ENCODE measurements around the gene SLC22A14.
"Not testable (repeated sequence)": the region's sequence is repeated elsewhere in the genome, so short reads cannot be mapped to it uniquely, and the experiment has no call there.

The SLC22A14 gene

DNA sequence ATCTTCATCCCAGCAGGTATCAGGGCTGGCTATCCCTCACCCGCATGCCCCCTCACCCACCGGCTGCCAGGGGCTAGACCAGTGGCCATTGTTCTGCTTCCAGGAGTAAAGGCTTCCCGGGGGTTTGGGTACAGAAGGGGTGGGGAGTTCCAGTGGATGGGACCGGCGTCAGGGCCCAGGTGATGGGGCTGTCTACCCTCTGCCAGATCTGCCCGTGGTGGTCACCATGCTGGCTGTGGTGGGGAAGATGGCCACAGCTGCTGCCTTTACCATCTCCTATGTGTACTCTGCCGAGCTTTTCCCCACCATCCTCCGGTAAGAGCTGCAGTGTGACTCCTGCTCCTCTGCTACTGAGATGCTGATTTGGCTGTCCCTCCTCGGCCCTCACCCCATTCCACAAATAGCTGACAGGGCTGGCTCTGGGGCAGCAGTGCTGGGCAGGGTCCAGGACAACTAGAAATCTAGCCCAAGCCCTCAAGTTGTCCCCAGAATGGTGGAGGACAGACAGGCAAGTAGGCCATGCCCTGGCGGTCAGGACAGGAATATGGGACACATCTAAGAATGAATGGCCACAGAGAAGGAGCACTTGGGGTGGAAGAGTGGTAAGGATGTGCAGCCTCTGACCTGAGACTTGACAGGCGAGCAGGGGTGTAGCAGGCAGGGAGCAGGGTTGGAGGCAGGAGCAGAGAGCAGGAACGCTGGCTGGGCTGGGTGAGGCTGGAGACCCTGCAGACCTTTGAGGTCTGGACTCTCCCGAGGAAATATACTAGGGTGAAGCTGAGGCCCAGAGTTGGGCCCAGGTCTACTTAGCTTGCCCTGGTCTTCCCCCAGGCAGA, 5.8 kb upstream of the SLC22A14 start:
- Histone ChIP-seq H3K9ac (ENCODE audit: insufficient read length) (no peak overlapping the region), H3K4me3 (no peak overlapping the region), H3K36me3 (ENCODE audit: insufficient read depth, low read length) (no peaks in the 10 kb centered on the region), H3K27ac (no peak overlapping the region), H3K9me3 (ENCODE audit: low read depth, low read length) (no peaks in the 10 kb centered on the region)
- no peak for TF ChIP-seq EZH2 (IDR thresholded peaks at IDR 0.05)
- no peak for TF ChIP-seq FOXP2 (optimal IDR thresholded peaks at IDR 0.05; ENCODE audit: control extremely low read depth, extremely low read length, insufficient read depth)
- no peak for TF ChIP-seq POLR2AphosphoS5 (IDR thresholded peaks at IDR 0.05; ENCODE audit: borderline replicate concordance, low read depth, low read length)
- no peak for DNase-seq (ENCODE audit: low read depth, low spot score)

DNA sequence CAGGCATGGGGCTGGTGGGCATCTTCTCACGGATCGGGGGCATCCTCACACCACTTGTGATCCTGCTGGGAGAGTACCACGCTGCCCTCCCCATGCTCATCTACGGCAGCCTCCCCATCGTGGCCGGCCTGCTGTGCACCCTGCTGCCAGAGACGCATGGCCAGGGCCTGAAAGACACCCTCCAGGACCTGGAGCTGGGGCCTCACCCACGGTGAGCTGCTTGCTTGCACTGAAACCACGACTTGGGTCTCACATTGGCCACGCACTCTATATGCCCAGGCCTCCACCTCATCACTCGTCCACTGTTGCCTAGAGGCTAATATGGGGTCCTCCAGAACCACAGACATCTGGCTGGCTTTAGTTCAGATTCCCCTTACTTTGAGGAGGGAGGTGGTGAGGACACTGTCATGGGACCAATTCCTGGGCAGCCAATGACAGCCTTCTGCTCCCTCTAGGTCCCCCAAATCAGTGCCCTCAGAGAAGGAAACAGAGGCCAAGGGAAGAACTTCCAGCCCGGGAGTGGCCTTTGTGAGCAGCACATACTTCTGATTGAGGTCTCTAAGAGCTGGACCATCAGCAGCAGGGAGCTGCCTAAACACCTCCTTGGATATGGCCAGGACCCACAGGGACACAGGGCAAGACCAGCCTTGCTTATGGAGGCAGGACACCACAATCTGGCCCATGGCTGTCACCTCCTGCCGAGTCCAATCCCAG, 5.0 kb upstream of the SLC22A14 start:
- DNase-seq (ENCODE audit: low read depth, low spot score): no peak
- Histone ChIP-seq H3K4me3 (no peak overlapping the region), H3K27ac (no peak overlapping the region), H3K36me3 (ENCODE audit: insufficient read depth, low read length) (no peaks in the 10 kb centered on the region), H3K9me3 (ENCODE audit: low read depth, low read length) (no peaks in the 10 kb centered on the region), H3K9ac (ENCODE audit: insufficient read length) (no peak overlapping the region)
- no peak for TF ChIP-seq EZH2 (IDR thresholded peaks at IDR 0.05)
- no peak for TF ChIP-seq FOXP2 (optimal IDR thresholded peaks at IDR 0.05; ENCODE audit: control extremely low read depth, extremely low read length, insufficient read depth)
- no peak for TF ChIP-seq POLR2AphosphoS5 (IDR thresholded peaks at IDR 0.05; ENCODE audit: borderline replicate concordance, low read depth, low read length)

DNA sequence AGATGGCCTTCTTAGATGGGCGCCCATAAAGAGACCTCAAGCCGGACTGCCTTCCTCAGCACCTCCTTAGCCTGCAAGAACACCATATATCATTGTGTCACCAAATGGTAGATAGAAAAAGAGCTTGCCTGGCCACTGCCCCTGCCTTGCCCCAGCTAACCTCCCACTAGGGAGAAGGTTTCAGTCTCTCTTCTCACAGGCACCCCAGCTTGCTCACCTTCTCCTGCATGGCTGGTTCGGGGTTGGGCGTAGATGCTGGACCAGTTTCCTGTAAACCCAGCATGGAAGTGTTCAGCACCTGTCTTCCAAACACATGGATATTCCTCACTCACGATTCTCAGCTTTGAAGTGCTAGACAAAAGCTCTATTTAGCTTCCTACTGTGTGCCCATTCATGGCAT, 3.3 kb upstream of the SLC22A14 start:
- no peak overlapping the region for H3K4me3 ChIP-seq

DNA sequence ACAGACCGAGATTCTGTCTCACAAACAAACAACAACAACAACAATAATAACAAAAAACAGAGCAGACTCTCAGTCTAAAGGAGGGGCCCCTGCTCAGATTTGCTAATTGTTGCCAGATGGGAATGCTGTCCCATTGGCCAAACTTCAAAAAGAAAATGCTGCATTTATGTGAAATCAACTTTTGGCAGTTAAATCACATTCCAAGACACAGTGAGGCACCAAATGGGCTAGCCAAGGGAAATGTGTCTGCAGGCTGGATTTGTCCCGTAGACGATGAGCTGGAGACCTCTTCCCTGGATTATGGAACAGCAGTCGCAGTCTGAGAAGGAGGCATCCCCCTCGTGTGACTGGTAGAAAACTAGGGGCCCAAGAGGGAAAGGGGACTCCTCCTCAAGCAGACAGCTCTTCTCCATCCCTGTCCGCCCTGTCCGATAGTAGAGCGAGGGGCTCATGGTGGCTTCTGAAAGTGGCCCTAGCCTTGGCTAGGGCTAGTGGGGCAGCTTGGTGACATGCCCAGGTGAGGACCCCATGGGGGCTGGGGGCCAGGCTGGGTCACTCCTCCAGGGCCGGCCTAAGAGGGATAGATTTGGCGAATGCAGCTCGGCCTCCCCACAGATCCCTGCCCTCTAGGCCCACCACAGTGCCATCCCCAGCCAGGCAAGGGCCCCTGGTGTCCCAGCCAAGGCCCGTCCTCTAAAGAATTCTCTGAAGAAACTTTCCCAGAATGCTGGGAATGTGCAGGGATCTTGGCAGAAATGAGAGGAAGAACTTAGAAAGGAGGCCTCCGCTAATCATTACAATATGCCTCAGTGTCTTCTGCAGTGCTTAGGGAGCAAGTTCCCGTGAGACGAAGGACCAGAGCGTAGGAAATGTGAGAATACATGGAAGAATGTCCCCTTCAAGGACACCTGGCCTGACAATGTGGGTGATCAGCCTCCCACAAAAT, 2.0 kb downstream of the SLC22A14 start:
- Histone ChIP-seq H3K9me3 (ENCODE audit: low read depth, low read length) (no peaks in the 10 kb centered on the region), H3K36me3 (ENCODE audit: insufficient read depth, low read length) (no peaks in the 10 kb centered on the region), H3K27ac (peak overlapping the region; percentile 13; the same call in 1 of the 2 replicates), H3K4me3 (no peak overlapping the region), H3K9ac (ENCODE audit: insufficient read length) (no peak overlapping the region)
- TF ChIP-seq FOXP2 (optimal IDR thresholded peaks at IDR 0.05; ENCODE audit: control extremely low read depth, extremely low read length, insufficient read depth) (no peak), POLR2AphosphoS5 (IDR thresholded peaks at IDR 0.05; ENCODE audit: borderline replicate concordance, low read depth, low read length) (no peak), EZH2 (IDR thresholded peaks at IDR 0.05) (no peak)
- no peak for DNase-seq (ENCODE audit: low read depth, low spot score)

More for the DNA sequence above, 3.3 kb upstream of the SLC22A14 start:
- Histone ChIP-seq H3K9ac (ENCODE audit: insufficient read length) (no peak overlapping the region), H3K27ac (no peak overlapping the region), H3K9me3 (ENCODE audit: low read depth, low read length) (no peaks in the 10 kb centered on the region), H3K36me3 (ENCODE audit: insufficient read depth, low read length) (no peaks in the 10 kb centered on the region)
- DNase-seq (ENCODE audit: low read depth, low spot score): no peak
- TF ChIP-seq FOXP2 (optimal IDR thresholded peaks at IDR 0.05; ENCODE audit: control extremely low read depth, extremely low read length, insufficient read depth) (no peak), EZH2 (IDR thresholded peaks at IDR 0.05) (no peak), POLR2AphosphoS5 (IDR thresholded peaks at IDR 0.05; ENCODE audit: borderline replicate concordance, low read depth, low read length) (no peak)

DNA sequence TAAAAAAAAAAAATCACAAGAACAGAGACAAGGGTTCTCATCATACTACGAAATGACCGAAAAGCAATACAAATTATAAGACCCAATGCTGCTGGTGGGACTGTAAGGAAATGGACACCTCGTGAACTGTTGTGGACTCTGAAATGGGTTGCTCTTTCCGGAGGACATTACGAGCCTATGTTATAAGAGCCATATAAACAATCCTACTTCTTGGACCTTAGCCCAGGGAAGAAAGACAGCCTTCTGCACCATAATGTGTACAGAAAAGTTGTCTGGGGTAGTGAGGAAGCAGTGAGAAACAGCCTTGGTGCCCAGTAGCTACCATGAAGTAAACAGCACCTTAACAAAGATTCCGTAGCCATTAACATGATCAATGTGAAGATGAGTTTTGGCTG, 2.7 kb downstream of the SLC22A14 start:
- Histone ChIP-seq H3K36me3 (ENCODE audit: insufficient read depth, low read length) (no peaks in the 10 kb centered on the region), H3K4me3 (no peak overlapping the region), H3K9ac (ENCODE audit: insufficient read length) (no peak overlapping the region), H3K9me3 (ENCODE audit: low read depth, low read length) (no peaks in the 10 kb centered on the region), H3K27ac (no peak overlapping the region)
- TF ChIP-seq POLR2AphosphoS5 (IDR thresholded peaks at IDR 0.05; ENCODE audit: borderline replicate concordance, low read depth, low read length) (no peak), EZH2 (IDR thresholded peaks at IDR 0.05) (no peak), FOXP2 (optimal IDR thresholded peaks at IDR 0.05; ENCODE audit: control extremely low read depth, extremely low read length, insufficient read depth) (no peak)
- no peak for DNase-seq (ENCODE audit: low read depth, low spot score)

DNA sequence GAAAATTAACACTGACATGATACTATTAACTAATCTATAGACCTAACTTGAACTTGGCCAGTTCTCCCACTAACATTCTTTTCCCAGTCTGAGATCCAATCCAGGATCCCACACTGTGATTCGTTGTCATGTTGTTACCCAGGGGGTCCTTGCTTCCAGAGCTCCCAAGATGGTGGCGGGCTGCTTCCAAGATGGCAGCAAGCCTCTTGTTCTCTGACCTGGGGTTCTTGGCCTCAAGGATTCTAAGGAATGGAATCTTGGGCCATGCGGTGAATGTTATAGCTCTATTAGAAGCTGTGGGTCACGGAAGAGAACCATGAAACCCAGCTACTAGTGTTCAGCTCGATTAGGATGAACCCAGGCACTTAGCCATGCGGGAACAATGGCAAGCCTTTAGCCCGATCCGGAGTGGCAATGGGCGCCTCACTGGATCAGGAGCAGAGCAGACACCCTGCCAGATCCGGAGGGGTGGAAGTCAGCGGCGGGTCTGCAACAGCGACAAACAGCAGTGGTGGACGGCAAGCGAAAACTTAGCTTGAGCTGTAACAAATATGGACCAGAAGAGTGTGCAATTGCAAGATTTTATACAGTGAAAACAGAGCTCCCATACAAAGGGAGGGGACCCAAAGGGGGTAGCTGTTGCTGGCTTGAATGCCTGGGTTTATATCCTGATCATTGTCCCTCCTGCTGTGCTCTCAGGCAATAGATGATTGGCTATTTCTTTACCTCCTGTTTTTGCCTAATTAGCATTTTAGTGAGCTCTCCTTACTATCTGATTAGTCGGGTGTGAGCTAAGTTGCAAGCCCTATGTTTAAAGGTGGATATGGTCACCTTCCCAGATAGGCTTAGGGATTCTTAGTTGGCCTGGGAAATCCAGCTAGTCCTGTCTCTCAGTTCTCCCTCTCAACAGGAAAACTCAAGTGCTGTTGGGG, 7.5 kb downstream of the SLC22A14 start:
- DNase-seq (ENCODE audit: low read depth, low spot score); H3K4me3 ChIP-seq; H3K36me3 ChIP-seq (ENCODE audit: insufficient read depth, low read length); H3K9me3 ChIP-seq (ENCODE audit: low read depth, low read length); H3K27ac ChIP-seq; H3K9ac ChIP-seq (ENCODE audit: insufficient read length): not testable (repeated sequence)

DNA sequence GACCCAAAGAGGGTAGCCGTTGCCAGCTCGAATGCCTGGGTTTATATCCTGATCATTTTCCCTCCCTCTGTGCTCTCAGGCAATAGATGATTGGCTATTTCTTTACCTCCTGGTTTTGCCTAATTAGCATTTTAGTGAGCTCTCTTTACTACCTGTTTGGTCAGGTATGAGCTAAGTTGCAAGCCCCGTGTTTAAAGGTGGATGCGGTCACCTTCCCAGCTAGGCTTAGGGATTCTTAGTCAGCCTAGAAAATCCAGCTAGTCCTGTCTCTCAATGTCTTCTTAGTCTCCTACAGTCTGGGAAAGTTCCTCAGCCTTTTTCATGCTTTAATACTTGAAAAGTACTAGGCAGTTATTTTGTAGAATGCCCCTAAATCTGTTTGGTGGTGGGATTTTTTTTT, 15.0 kb downstream of the SLC22A14 start:
- H3K36me3 ChIP-seq (ENCODE audit: insufficient read depth, low read length); H3K4me3 ChIP-seq; H3K9me3 ChIP-seq (ENCODE audit: low read depth, low read length); H3K27ac ChIP-seq; DNase-seq (ENCODE audit: low read depth, low spot score); H3K9ac ChIP-seq (ENCODE audit: insufficient read length): not testable (repeated sequence)

All from SK-N-MC (cell line).